Stimulated activated CD4-positive, alpha-beta T cell treated with anti-CD3 and anti-CD28 coated beads, TNF-alpha, amount 100 ng/mL, for 48 hours (primary cell): ENCODE results near the gene OR6C76.
"Not testable (repeated sequence)": the region's sequence is repeated elsewhere in the genome, so short reads cannot be mapped to it uniquely, and the experiment has no call there.

ENCODE experiments used
- DNase-seq, 3 donors: peaks; one replicate each; pipeline ENCODE4 v3.0.0-alpha.2; 2020; ENCODE audit warnings: low read depth in 3 of 3

Gene OR6C76

DNA sequence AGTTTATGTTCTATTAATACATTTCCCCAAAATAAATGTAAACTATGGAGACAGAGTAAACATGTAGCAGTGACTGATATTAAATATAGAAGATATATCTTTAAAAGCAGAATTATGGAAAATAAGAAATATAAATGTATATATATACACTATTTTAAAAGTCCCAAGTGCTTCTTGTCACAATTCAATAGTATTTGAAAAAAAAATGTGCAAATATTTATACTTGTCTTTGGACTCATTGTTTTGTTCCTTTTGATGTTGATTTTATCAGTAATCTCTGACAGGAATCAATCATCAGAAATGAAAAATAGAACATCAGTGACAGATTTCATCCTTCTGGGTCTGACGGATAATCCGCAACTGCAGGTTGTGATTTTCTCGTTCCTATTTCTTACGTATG is at the start of gene OR6C76:
TSS of gene OR6C76 (plus strand) at position 301 of the 400 bp plus-strand sequence. CDS start at position 301, 0 bp downstream.
- DNase-seq, result no peak

DNA sequence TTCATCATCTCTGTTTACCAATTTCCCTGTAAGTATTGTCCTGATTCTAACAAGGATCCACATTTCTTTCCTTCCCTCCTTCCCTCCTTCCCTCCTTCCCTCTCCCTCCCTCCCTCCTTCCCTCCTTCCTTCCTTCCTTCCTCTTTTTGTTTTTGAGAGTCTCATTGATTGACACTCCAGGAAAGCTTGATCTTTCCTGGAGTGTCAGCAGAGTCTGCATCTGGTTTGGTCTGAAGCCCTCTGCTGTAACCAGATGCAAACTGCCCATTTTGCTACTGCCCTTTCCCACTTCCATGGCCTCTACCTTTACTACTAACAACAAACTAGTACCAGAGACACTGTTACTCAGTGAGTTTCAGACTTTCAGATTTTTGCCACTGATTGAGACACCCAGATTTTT is 40.2 kb upstream of the OR6C76 start:
- DNase-seq, result no peak

DNA sequence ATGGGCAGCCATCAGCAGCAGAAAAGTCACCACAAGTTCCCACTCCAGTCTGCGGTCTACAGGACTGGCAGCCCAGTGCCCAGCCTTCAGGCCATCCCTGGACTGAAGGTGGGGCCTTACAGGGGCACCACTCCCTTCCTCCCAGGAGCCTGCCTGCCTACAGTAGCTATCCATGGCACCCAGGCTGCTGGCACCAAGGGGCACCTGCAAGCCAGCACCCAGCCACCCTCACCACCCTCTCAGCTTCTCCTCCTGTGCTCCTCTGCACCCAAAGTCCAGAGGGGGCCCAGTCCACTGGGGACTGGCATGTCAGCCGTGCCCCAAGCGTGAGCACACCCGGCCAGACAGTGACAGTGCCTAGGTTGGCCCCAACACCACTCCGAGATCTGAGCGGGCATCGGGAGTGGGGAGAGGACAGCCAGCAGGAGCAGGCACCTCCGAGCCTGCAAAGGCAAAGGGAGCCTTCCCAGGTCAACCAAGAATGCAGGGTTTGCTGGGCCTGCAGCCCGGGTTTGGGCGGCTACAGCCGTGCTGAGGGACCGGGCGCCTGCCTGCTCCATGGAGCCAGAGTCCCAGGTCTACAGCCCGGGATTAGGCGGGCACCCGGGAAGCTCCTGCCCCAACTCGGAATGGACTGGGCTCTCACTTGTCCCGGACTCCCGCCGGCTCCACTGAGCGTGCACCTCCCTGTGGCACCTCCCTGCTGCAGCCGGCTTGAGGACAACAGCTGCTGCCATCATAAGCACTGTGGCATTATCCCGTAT is 33.8 kb upstream of the OR6C76 start:
- DNase-seq, result no peak

DNA sequence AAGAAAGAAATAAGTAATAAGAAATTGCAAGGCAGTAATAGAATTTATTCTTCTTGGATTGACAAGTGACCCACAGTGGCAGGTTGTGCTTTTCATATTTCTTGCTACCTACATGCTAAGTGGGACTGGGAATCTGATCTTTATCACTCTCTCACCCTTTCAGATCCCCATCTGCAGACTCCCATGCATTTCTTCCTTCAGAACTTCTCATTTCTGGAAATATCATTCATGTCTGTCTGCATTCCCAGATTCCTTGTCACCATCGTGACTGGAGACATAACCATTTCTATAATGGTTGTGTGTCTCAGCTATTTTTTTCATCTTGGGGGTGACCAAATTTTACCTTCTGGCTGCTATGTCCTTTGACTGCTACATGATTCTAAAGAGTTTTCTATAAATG is 29.7 kb upstream of the OR6C76 start:
- no peak for DNase-seq

DNA sequence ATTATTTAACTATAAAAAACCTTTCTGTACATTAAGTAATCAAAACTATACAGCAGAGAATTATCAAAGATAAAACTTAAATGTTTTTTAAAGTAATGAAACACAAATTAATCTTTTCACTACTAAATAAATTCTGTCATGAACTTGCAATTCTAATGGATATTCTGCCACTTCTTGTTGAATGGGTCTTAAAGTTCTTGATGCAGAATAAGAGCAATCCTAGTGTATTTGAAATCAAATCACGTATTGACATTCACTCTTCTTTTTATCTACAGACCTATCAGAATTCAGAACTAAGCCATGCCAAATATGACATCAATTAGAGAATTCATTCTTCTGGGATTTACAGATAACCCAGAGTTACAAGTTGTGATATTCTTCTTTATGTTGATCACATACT is 25.8 kb upstream of the OR6C76 start, which contains the start of gene OR6C65:
TSS of gene OR6C65 (plus strand) at position 301 of the 400 bp plus-strand sequence. CDS start at position 301, 0 bp downstream.
- no peak for DNase-seq

DNA sequence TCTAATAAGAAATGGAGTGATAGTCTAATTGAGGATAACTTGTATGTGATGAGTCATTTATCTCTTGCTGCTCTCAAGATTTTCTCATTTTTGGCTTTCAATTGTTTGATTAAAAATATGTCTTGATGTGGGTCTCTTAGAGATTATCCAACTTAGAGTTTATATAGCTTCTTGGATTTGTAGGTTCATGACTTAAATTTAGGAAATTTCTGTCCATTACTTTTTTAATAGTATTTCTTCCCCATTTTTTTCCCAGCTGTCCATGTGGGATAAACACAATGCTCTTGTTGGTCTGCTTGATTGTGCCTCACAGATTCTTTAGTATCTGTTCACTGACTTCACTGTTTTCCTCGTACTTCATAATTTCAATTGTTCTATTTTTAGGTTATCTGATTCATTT is 18.2 kb upstream of the OR6C76 start:
- DNase-seq, result no peak

DNA sequence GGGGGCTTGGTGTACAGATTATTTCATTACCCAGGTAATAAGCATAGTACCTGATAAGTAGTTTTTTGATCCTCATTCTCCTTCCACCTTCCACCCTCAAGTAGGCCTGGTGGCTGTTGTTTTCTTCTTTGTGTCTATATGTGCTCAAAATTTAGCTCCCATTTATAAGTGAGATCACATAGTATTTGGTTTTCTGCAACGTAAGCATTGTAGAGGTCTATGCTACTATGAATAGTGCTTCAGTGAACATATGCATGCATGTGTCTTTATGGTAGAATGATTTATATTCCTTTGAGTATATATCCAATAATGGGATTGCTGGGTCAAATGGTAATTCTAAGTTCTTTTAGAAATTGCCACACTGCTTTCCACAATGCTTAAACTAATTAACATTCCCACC is 16.9 kb upstream of the OR6C76 start:
- DNase-seq, result not testable (repeated sequence)

DNA sequence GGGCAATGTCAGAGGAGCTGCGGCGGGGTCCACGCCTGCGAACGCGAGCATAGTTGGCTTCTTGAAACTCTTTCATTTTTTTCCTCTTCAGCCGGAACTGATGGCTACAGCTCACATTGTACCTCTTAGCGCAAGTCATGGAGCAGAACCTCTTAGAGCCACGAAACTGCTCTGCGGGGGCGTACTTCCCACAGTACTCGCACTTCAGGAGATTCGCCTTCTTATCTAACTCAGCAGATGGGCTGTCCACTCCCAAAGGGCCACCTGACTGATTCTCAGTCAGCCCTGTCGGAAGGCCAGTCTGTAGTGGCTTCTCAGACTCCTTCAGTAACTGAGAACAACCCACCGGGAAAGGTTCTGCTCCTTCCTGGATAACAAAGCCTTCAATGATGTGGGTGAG is 13.9 kb upstream of the OR6C76 start:
- DNase-seq, result not testable (repeated sequence)

DNA sequence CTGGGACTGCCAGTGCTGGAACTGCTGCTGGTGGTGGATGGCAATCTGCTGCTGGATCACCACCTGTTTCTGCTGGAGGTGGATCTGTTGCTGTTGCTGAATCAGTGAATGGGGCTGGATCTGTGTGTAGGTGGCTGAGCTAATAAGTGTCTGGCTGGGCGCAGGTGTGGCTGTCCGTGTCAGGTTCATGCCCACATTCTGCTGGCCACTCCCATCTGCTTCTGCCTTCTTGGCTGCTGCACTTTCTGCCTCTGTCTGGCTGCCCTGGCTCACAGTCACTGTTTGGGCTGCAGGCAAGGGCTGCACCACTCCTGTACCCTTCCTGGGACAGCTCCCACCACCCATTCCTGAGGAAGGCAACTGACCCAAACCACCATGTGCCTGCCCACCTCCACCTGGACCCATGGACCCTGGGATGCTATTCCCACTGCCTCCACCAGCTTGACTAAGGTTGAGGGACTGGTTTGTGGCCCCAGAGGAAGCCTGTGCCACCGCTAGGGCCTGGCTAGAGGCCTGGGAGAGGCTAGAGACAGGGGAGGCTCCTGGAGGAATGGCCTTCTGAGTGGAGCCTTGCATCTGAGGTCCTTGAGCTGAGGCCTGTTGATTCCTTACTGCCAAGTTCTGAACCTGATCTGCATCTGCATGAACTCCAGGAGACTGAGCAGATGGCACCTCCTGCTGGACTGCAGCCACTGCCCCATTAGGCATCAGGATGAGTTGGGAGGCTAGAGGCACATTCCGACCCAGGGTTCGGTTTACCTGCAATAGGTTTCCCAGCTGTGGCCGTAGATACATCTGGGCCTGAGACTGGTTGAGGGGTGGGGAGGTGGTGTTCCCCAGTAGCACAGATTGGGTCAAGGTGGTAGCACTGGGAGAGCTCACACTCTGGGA is 12.3 kb upstream of the OR6C76 start:
- not testable (repeated sequence) for DNase-seq

DNA sequence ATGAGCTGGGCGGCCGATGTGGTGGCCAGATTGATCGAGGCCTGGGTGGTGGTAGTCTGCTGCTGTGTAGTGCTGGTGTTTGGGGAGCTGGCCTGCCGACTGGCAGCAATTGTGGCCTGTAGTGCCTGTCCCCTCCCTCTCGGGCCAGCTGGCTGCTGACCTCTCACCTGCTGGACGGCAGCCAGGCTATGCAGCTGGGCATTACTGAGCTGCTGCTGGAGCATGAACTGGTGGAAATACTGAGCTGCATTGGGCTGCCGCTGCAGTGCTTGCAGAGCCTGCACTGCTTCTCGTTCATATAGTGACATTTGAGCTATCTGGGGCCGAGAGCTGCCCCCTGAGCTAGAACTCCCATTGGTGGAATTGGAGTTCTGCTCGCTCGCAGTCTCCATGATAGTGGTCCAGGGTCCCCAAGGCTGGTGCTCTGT is 11.6 kb upstream of the OR6C76 start:
- DNase-seq, result not testable (repeated sequence)

DNA sequence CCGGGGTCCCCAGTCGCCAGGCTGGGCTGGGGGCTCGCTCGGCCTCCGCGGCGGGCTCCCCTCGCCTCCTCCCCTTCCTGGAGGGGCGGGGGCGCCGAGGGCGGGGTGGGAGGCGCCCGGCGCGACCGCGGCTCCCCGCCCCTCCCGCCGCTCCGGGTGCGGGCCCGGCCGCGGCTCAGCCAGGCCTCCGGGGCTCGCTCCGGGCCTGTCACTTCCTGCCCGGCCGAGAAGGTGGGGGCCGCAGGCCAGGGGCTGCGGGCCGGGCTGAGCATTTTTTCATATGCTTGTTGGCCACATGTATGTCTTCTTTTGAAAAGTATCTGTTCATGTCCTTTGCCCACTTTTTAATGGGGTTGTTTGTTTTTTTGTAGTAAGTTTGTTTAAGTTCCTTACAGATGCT is 11.2 kb upstream of the OR6C76 start:
- not testable (repeated sequence) for DNase-seq

DNA sequence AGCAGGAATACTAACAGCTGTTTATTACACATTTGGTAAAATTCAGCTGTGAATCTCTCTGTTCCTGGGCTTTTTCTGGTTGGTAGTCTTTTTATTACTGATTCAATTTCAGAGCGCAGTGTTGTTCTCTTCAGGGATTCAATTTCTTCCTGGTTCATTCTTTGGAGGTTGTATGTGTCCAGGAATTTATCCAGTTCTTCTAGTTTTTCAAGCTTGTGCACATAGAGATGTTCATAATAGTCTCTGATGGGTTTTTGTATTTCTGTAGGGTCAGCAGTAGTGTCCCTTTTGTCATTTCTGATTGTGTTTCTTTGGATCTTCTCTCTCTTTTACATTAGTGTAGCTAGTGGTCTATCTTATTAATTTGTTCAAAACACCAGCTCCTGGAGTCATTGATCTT is 9.1 kb upstream of the OR6C76 start:
- no peak for DNase-seq

DNA sequence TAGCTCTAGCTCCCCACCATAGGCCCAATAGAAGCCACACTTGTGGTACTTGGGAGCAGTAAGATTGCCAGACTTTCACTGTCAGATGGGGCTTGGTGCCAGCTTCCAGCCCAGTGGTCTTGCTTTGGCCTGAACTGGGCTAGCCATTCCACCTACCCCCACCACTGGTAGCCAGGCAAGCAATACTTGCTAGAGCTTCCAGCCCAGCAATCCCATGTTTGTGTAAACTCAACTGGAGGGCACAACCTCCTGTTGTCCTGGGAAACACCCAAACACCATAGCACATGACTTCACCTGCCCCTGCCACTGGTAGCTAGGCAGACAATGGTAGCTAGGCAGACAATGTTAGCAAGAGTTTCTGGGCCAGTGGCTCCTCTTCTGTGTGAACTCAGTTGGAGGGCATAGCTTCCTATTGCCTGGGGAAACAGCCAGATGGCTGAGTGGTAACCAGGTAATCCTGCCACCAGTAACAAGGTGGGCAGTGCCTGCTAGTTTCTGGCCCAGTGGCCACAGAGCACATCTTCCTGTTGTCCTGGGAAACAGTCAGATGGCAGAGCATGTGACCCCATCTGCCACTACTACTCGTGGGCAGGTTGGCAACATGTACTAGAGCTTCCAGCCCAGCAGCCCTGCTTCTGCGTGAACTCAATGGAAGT is 5.6 kb upstream of the OR6C76 start:
- no peak for DNase-seq

DNA sequence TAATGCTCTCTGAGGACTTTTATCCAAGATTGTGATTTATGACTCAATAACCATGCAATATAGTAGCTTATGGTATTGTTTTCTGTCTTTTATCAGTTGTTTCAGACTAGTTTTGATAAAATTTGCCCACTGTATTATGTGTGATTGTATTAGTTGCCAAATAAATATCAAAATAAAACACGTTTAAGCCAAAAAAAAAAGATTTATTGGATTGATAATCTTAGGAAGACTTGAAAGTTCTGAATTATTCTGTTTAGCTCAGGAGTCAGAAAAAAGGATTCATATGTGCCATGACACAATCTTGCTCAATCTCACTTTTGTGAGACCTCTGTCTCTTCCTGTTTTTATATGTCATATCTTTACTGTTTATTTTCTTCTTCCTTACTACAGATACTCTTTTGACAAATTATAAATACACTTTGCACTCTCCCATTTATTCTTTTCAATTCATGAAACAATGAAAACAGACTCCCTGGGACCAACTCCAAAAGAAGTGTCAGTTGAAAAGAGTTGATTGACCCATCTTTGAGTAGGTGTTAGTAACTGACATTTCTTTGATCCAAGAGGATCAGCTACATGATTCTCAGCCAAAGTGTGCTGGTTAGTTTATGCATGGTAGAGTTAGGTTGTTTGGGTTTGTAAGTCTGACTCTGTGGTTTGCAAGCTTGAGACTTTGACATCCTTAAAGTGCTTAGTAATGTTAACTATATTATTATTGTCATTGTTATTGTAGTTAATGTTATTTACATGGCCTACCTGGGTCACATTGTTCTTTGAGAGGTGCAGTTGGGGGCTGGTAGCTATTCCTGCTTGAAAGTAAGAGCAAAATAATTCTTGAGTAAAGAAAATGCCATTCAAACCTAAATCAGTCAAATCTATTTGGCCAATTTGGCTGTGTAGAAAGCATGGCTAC is 2.5 kb downstream of the OR6C76 start:
- no peak for DNase-seq

DNA sequence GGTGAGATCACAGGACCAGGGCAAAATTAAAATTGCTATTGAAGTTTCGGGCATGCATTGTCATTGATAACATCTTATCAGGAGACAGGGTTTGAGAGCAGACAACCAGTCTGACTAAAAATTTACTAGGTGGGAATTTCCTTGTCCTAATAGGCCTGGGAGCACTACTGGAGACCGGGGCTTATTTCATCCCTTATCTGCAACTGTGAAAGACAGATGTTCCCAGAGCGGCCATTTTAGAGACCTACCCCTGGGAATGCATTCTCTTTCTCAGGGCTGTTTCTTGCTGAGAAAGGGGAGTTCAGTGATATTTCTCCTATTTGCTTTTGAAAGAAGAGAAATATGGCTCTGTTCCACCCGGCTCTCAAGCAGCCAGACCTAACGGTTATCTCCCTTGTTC is 15.2 kb downstream of the OR6C76 start:
- DNase-seq, result not testable (repeated sequence)

DNA sequence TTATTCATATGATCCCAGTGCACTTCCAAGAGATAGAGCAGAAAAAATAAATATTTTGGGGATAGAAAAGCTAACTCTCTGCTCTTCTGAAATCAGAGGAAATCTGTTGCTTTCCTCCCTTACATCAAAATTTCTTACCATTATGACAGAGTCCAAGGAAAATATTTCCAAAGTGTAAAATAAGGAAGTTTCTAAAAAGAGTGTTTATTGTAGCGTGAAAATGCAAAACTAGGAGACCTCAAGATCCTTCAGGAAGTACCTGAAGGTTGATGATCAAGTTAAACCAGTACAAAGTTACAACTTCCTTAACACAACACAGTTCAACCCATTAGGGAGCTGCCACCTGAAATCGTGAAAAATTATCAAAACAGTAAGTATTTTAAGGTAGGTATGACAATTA is 17.7 kb downstream of the OR6C76 start, which contains the start of gene OR6C2:
TSS of gene OR6C2 (plus strand) at position 301 of the 400 bp plus-strand sequence. CDS start 8,138 bp downstream, outside the sequence.
- no peak for DNase-seq

DNA sequence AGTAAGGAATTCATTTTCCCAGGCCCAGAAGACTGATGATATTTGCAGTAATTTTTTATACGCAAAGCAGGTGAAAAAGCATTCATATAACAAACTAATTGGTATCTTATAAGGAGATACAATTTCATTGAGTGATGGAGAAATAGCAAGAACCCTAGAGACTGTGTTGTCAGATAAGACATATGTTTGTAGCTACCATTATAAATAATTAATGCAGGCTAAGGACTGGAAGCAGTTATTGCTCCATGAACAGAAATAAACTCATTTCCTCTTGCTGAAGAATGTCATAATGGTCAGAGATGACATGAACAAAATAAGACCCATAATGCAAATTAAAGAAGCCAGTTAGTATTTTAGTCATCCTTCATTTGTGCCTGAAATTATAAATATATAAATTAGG is 19.3 kb downstream of the OR6C76 start:
- DNase-seq, result no peak

DNA sequence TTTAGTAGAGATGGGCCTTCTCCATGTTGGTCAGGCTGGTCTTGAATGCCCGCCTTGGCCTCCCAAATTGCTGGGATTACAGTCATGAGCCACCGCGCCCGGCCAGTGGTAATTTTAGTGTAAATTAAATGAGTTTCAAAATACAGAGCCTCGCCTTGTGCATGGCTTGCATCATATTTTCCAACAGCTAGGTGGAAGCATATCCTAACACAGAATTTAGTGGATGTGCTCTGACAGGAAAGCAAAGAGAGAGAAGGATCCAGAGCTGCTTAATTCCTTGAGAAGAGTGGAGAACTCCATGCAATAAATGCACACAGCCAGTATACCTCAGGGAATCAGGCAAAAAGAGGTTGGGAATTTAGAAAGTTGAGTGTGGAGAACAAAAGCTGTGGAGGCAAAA is 20.3 kb downstream of the OR6C76 start:
- no peak for DNase-seq

DNA sequence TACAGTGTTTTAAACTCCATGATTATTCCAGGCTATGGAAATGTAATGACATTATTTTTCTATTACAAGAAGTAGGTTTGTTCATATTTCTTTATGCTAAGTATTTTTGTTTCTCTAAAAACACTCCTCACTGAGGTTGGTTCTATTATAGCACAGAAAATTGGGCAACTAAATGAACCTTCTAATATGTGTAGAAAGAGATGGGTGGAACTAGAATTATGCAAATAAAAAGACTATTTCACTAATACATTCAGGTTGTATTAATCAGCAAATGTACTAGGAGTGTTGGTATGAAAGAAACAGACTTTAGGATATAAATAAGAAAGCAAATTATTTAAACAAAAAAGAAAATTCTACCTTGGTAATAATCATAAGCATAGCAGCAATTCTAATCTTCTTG is 22.8 kb downstream of the OR6C76 start:
- no peak for DNase-seq

DNA sequence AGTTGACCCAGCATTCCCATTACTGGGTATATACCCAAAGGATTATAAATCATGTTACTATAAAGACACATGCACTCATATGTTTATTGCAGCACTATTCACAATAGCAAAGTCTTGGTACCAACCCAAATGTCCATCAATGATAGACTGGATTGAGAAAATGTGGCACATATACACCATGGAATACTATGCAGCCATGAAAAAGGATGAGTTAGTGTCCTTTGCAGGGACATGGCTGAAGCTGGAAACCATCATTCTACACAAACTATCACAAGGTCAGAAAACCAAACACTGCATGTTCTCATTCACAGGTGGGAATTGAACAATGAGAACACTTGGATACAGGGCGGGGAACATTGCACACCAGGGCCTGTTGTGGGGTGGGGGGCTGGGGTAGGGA is 38.9 kb downstream of the OR6C76 start:
- not testable (repeated sequence) for DNase-seq

DNA sequence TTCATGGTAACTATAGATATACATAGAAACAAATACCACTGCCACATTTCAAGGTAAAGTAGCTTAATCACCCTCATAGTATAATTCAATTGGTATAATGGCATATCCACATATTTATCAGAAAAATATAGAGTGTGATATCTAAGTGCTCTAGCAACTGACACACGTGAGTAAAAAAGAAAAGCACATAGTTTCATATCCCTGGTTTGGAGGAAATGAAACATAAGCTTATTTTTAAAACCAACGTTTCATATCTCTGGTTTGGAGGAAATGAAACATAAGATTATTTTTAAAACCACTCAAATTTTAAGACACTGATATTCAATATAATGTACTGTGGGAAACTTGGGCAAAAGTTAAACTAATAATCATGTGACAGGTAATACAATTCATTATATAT is 41.8 kb downstream of the OR6C76 start:
- no peak for DNase-seq
